B cell (primary cell): ENCODE results near the gene EPN2. TPM values are rescaled to one million over a fixed set of nuclear protein-coding genes. Genes with fewer than 3 reads are reported as not detected.

Source experiments
- ATAC-seq: fragments of 200-7000 bp; cut with Tn5 transposase; one replicate; pipeline ENCODE4 v1.10.0; 2021; ENCODE audit warnings: low read depth, mild to moderate bottlenecking, moderate number of reproducible peaks, moderate library complexity
- CTCF ChIA-PET: fragments of 350-600 bp; sonication (Branson Sonifier 250); formaldehyde crosslinking; loops from one replicate; lab custom pipeline; 2021; ENCODE audit warnings: antibody characterized with exemption, inconsistent platforms; lab: Charles Lee
- POLR2A ChIA-PET: fragments of 350-600 bp; sonication (Branson Sonifier 250); formaldehyde crosslinking; loops from one replicate; lab custom pipeline; 2021; ENCODE audit warnings: antibody characterized with exemption; lab: Charles Lee
- DNase-seq: peaks from one replicate; pipeline ENCODE4 v3.0.0; 2013
- H2AFZ ChIP-seq: 2 replicates; pipeline ENCODE4 v1.6.1; 2012; ENCODE audit warnings: mild to moderate bottlenecking, low read depth, low read length; ENCODE audit not compliant: insufficient read depth, poor library complexity, severe bottlenecking
- H3K27ac ChIP-seq, 2 donors: 1 replicate in 1 of 2; 2 replicates in 1 of 2; pipeline ENCODE4 v1.5.1; 2012 to 2013; ENCODE audit warnings: low read length in 2 of 2, mild to moderate bottlenecking in 2 of 2, moderate library complexity in 1 of 2
- H3K27me3 ChIP-seq, 4 experiments: fragments of 200-600 bp in 1 of 4; sonication (generic) in 1 of 4; replicated peaks in 1 of 4; 1 replicate in 2 of 4; 2 replicates in 2 of 4; pipeline versions ENCODE4 v1.6.1 to v1.7.0; 2013 to 2016; ENCODE audit warnings: low read length in 3 of 4, mild to moderate bottlenecking in 2 of 4, mixed read lengths in 1 of 4, moderate library complexity in 1 of 4; ENCODE audit not compliant: insufficient read depth in 4 of 4, control insufficient read depth in 3 of 4; ENCODE audit errors: control extremely low read depth in 1 of 4
- H3K36me3 ChIP-seq, 2 experiments: replicated peaks in 1 of 2; 1 replicate in 1 of 2; 2 replicates in 1 of 2; pipeline versions ENCODE4 v1.6.1 to v1.7.1; 2013; ENCODE audit warnings: low read length in 1 of 2; ENCODE audit not compliant: insufficient read depth in 2 of 2, control insufficient read depth in 1 of 2; ENCODE audit errors: control extremely low read depth in 1 of 2, extremely low read depth in 1 of 2
- H3K4me1 ChIP-seq, 2 donors: fragments of 200-600 bp in 1 of 2; sonication (generic) in 1 of 2; 1 replicate in 1 of 2; 2 replicates in 1 of 2; pipeline versions ENCODE4 v1.5.1 to v1.6.1; 2013 to 2017; ENCODE audit warnings: low read length in 2 of 2; ENCODE audit not compliant: control insufficient read depth in 2 of 2, insufficient read depth in 2 of 2
- H3K4me2 ChIP-seq: replicated peaks from 2 replicates; pipeline ENCODE3; 2012; ENCODE audit warnings: mild to moderate bottlenecking, low read depth, low read length; ENCODE audit not compliant: poor library complexity, severe bottlenecking
- H3K4me3 ChIP-seq, 5 experiments: fragments of 200-600 bp in 1 of 5; sonication (generic) in 1 of 5; 1 replicate in 3 of 5; 2 replicates in 2 of 5; pipeline versions ENCODE4 v1.5.1 to v1.7.0; 2011 to 2016; ENCODE audit warnings: low read length in 4 of 5, mild to moderate bottlenecking in 4 of 5, low read depth in 2 of 5, control low read depth in 1 of 5, moderate library complexity in 1 of 5; ENCODE audit not compliant: insufficient read depth in 1 of 5; ENCODE audit errors: control extremely low read depth in 1 of 5, extremely low read depth in 1 of 5
- H3K79me2 ChIP-seq: fragments of 200-600 bp; sonication (generic); one replicate; pipeline ENCODE4 v1.6.0; 2016; ENCODE audit warnings: low read length; ENCODE audit not compliant: control insufficient read depth, insufficient read depth
- H3K9ac ChIP-seq: fragments of 200-600 bp; sonication (generic); 2 replicates; pipeline ENCODE4 v1.6.1; 2017; ENCODE audit warnings: mild to moderate bottlenecking, low read length, moderate library complexity
- H3K9me3 ChIP-seq, 3 donors: one replicate each; pipeline versions ENCODE4 v1.6.1 to v1.7.1; 2013; ENCODE audit warnings: low read length in 2 of 3; ENCODE audit not compliant: control insufficient read depth in 2 of 3, insufficient read depth in 1 of 3; ENCODE audit errors: control extremely low read depth in 1 of 3
- H4K20me1 ChIP-seq: 2 replicates; pipeline ENCODE4 v1.6.0; 2012; ENCODE audit warnings: mild to moderate bottlenecking, low read length; ENCODE audit not compliant: insufficient read depth, control insufficient read depth, poor library complexity, severe bottlenecking
- H3K27ac Mint-ChIP-seq: one replicate; pipeline ENCODE4 v1.8.0; 2021; ENCODE audit warnings: mixed read lengths
- H3K27me3 Mint-ChIP-seq: one replicate; pipeline ENCODE4 v1.8.0; 2021; ENCODE audit warnings: mixed read lengths
- H3K4me1 Mint-ChIP-seq: one replicate; pipeline ENCODE4 v1.8.0; 2021; ENCODE audit warnings: mixed read lengths
- H3K4me3 Mint-ChIP-seq: one replicate; pipeline ENCODE4 v1.8.0; 2021; ENCODE audit warnings: mixed read lengths
- H3K9me3 Mint-ChIP-seq: one replicate; pipeline ENCODE4 v1.8.0; 2022; ENCODE audit warnings: mixed read lengths; ENCODE audit not compliant: insufficient read depth
- EZH2 ChIP-seq: IDR thresholded peaks from 2 replicates; pipeline ENCODE4 v1.6.1; 2012; ENCODE audit warnings: borderline replicate concordance, low read depth, mild to moderate bottlenecking, moderate library complexity, low read length; ENCODE audit not compliant: insufficient read depth, poor library complexity, severe bottlenecking
- WGBS: methylation state at CpG from one replicate; pipeline ENCODE4 v1.1.5; 2013; ENCODE audit warnings: missing lambda C conversion rate; ENCODE audit not compliant: insufficient coverage; 5-methylcytosine and 5-hydroxymethylcytosine counted together
- intact Hi-C: fragments of 100-400 bp; cut with micrococcal nuclease; formaldehyde crosslinking; loops from one replicate; pipeline ENCODE4 v1.10.0; 2022
- polyA plus RNA-seq: library from polyadenylated mRNA; depleted of rRNA; stranded (reverse); fragments of >200 nt; gene quantifications from 2 replicates; pipeline ENCODE4 v1.2.3, GENCODE V29; 2012
- total RNA-seq, 2 donors: library from RNA; stranded (reverse); fragments of 120-200 nt in 1 of 2; gene quantifications; 1 replicate in 1 of 2; 2 replicates in 1 of 2; pipeline versions ENCODE4 v1.2.3 to v1.2.4, GENCODE V29; 2013 to 2022
- TF ChIP-seq, protein P1 (sequence below): fragments of 200-600 bp; IDR thresholded peaks from one replicate; pipeline ENCODE4 v1.8.0; 2022; ENCODE audit warnings: antibody characterized with exemption, mild to moderate bottlenecking

The EPN2 gene
- total and polyA plus RNA-seq, 2 donors (not counting 1 experiment from before 2014, with no cell fraction given): 15.7 to 35.6 TPM

- peaks cover 44 to 59% of the 10 kb centered on the region in 2 donors for H3K4me1 ChIP-seq
- H3K79me2 ChIP-seq: peaks cover 22% of the 10 kb centered on the region
- peaks cover 0 to 4% of the 10 kb centered on the region in 2 experiments for H3K36me3 ChIP-seq
- no peaks in the 10 kb centered on the region for H3K27me3 Mint-ChIP-seq
- TF ChIP-seq EZH2: no peak
- TF ChIP-seq, protein P1, sequence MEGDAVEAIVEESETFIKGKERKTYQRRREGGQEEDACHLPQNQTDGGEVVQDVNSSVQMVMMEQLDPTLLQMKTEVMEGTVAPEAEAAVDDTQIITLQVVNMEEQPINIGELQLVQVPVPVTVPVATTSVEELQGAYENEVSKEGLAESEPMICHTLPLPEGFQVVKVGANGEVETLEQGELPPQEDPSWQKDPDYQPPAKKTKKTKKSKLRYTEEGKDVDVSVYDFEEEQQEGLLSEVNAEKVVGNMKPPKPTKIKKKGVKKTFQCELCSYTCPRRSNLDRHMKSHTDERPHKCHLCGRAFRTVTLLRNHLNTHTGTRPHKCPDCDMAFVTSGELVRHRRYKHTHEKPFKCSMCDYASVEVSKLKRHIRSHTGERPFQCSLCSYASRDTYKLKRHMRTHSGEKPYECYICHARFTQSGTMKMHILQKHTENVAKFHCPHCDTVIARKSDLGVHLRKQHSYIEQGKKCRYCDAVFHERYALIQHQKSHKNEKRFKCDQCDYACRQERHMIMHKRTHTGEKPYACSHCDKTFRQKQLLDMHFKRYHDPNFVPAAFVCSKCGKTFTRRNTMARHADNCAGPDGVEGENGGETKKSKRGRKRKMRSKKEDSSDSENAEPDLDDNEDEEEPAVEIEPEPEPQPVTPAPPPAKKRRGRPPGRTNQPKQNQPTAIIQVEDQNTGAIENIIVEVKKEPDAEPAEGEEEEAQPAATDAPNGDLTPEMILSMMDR: no peak
- H3K27ac ChIP-seq: no peak overlapping the region
- peak overlapping the region; percentile 31 for H3K4me2 ChIP-seq
- ATAC-seq (no peak), DNase-seq (no peak)
- H3K9me3 ChIP-seq: peaks cover 0 to 4% (median 0%) of the 10 kb centered on the region in 3 donors
- POLR2A ChIA-PET: no interaction called here
- WGBS: 67% methylated on average over 11 of the region's 12 CpGs
- CTCF ChIA-PET: interaction anchor here (1.2 to 4.1 kb wide), 2 partner anchors 9 to 394 kb away, joined by 3 to 22 read pairs; partner anchors contain the start of gene B9D1
- intact Hi-C loops: loop anchor here (10.0 kb wide), 1 partner anchor 518 kb away; the partner anchor contains the start of gene PRPSAP2
- no peak overlapping the region for H3K4me3 ChIP-seq
- H3K27ac Mint-ChIP-seq: no peak overlapping the region
- H2AFZ ChIP-seq: no peak overlapping the region
- peaks cover 58% of the 10 kb centered on the region for H3K4me1 Mint-ChIP-seq
- H4K20me1 ChIP-seq: no peaks in the 10 kb centered on the region
- no peak overlapping the region for H3K4me3 Mint-ChIP-seq
- H3K9ac ChIP-seq: no peak overlapping the region
- no peaks in the 10 kb centered on the region for H3K9me3 Mint-ChIP-seq
- no peaks in the 10 kb centered on the region for H3K27me3 ChIP-seq
Observed at GRCh38 chr17:19372439-19372838, 135.3 kb downstream of the EPN2 start.

DNA sequence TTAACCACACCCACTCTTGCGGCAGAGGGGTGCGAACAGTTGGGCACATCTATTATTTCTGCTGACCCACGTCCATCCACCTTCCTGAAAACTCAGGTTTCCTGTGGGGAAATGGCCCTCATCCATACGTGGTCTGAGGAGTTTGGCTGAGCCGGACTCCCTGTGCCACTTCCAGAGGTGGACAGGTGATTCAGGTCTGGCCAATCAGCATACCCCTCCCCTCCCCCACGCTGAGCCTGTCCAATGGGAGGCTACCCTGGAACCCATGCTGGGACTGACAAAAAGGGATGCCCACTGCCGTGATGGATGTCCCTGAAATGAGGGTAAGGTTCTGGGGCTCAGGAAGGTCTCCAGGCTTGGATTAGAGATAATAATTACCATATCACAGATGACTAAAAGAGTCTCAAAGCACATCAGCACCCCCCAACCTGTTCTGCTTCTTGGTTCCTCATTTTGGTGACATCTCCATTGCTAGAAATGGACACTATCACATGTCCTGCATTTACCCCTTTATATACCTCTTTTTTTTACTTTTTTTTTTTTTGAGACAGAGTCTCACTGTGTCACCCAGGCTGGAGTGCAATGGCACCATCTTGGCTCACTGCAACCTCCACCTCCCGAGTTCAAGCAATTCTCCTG lies 135.8 kb downstream of the EPN2 start:
- no peaks in the 10 kb centered on the region for H4K20me1 ChIP-seq
- Mint-ChIP-seq H3K9me3 (no peaks in the 10 kb centered on the region), H3K4me1 (peaks cover 60% of the 10 kb centered on the region), H3K27ac (no peak overlapping the region), H3K4me3 (no peak overlapping the region), H3K27me3 (no peaks in the 10 kb centered on the region)
- H3K4me3 ChIP-seq: no peak overlapping the region
- ATAC-seq: no peak
- WGBS: 84% methylated on average over 6 of the region's 8 CpGs
- no peak for TF ChIP-seq EZH2
- TF ChIP-seq, protein P1: no peak
- peaks cover 44 to 55% of the 10 kb centered on the region in 2 donors for H3K4me1 ChIP-seq
- intact Hi-C loops: loop anchor here (10.0 kb wide), 1 partner anchor 518 kb away; the partner anchor contains the start of gene PRPSAP2
- peaks cover 0 to 4% of the 10 kb centered on the region in 2 experiments for H3K36me3 ChIP-seq
- peaks cover 0 to 4% (median 0%) of the 10 kb centered on the region in 3 donors for H3K9me3 ChIP-seq
- ChIA-PET CTCF (interaction anchor here (4.1 kb wide), 1 partner anchor 10 kb away, joined by 22 read pairs; the partner anchor contains the start of gene B9D1), POLR2A (interaction anchor here (0.7 kb wide), 1 partner anchor 136 kb away, joined by 5 read pairs; no protein-coding TSS in a partner anchor)
- H2AFZ ChIP-seq: no peak overlapping the region
- H3K9ac ChIP-seq: no peak overlapping the region
- no peak for DNase-seq
- peak overlapping the region; percentile 31 for H3K4me2 ChIP-seq
- no peaks in the 10 kb centered on the region for H3K27me3 ChIP-seq
- H3K79me2 ChIP-seq: peaks cover 22% of the 10 kb centered on the region
- H3K27ac ChIP-seq: no peak overlapping the region
